Jurkat, Clone E6-1 (cell line): ENCODE measurements around the gene CNOT6L.

ENCODE experiments used
- DNase-seq: peaks from one replicate; pipeline ENCODE4 v3.0.0-alpha.2; 2011; ENCODE audit warnings: low read depth, low spot score
- H3K4me3 ChIP-seq: 2 replicates; pipeline ENCODE4 v1.5.1; 2011; ENCODE audit warnings: mild to moderate bottlenecking, low read length, control low read depth, moderate library complexity

Gene CNOT6L

DNA sequence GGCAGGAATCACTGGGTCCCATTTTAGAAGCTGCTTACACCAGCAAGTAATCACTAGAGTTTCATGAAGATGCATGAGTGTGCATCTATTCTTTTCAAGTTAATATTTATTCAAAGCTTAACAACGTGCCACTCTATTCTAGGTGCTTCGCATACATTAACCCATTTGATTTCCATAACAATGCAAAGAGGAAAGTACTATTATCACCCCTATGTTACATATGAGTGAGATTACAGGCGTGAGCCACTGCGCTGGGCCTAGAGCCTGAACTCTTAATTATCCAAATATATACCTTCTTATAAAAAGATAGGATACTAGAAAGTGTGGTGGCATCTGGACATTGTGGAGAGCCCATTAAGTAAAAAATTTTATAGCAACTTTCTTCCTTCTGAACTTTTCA is 148.1 kb downstream of the CNOT6L start:
- no peak overlapping the region for H3K4me3 ChIP-seq

GRCh38 chr4:77669946-77670590 is 149.1 kb downstream of the CNOT6L start:
- no peak for DNase-seq

More for the DNA sequence above, 148.1 kb downstream of the CNOT6L start:
- DNase-seq = no peak

DNA sequence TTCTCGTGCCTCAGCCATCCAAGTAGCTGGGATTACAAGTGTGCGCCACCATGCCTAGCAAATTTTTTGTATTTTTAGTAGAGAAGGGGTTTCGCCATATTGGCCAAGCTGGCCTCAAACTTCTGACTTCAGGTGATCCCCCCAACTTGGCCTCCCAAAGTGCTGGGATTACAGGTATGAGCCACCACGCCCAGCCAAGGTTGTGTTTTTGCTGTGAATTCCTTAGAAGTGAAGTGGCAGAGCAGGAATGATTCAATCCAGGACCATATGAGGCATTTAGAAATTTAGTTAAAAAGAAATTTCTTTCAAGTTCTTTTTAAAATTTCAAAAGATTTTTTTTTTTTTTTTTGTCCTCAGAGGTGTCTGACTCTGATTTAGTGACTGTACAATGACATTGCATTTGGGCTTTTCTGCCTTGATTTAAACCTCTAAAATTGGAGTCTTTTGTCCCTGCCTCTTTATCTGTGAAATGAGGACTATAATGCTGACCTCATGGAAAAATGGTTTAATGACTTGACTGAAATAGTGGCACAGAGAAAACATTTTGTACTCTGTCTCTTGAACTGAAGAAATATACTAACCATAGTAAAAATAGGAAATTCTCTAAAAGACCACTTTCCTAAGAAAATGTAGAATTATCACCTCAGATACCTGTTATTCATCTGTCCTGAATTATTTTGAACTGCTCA is 153.6 kb downstream of the CNOT6L start:
- H3K4me3 ChIP-seq = no peak overlapping the region
- no peak for DNase-seq

More at GRCh38 chr4:77669946-77670590, 149.1 kb downstream of the CNOT6L start:
- no peak overlapping the region for H3K4me3 ChIP-seq
